ENCODE data around the gene ZNF479.
"Not testable (repeated sequence)": the region's sequence is repeated elsewhere in the genome, so short reads cannot be mapped to it uniquely, and the experiment has no call there.

DNA sequence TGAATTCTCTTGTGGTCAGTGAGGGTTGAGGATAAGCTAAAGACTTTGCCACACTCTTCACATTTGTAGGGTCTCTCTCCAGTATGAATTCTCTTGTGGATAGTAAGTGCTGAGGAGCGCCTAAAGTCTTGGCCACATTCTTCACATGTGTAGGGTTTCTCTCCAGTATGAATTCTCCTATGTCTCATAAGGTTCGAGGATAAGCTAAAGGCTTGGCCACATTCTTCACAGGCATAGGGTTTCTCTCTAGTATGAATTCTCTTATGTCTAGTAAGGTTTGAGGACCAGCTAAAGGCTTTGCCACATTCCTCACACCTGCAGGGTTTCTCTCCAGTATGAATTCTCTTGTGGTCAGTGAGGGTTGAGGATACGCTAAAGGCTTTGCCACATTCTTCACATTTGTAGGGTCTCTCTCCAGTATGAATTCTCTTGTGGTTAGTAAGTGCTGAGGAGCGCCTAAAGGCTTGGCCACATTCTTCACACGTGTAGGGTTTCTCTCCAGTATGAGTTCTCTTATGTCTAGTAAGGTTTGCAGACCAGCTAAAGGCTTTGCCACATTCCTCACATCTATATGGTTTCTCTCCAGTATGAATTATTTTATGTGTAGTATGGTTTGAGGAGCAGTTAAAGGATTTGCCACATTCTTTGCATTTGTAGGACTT lies 12.0 kb downstream of the ZNF479 start:
- TF ChIP-seq CTCF (IDR thresholded peaks at IDR 0.05; ENCODE audit: low read depth, low read length, poor library complexity, severe bottlenecking); EZH2phosphoT487 (IDR thresholded peaks at IDR 0.05; ENCODE audit: borderline replicate concordance, low read length): not testable (repeated sequence)
